Stimulated activated CD4-positive, alpha-beta T cell treated with anti-CD3 and anti-CD28 coated beads, Interleukin-1b, Interleukin-23, amount 100 ng/mL, for 24 hours (primary cell): Measurements from ENCODE around the gene WNT7A.

ENCODE experiments used
- DNase-seq, 4 experiments: peaks; one replicate each; pipeline ENCODE4 v3.0.0-alpha.2; 2020; ENCODE audit warnings: low read depth in 4 of 4, low spot score in 1 of 4

The WNT7A gene

GRCh38 chr3:13885704-13886010 lies 5.8 kb upstream of the WNT7A start:
- DNase-seq, result no peak

GRCh38 chr3:13884851-13885703 lies 5.2 kb upstream of the WNT7A start:
- peak in 2 of 4 experiments; percentile 28 to 34 for DNase-seq

- DNase-seq, result no peak
Measured at GRCh38 chr3:13883681-13884080, 3.8 kb upstream of the WNT7A start.

GRCh38 chr3:13882876-13883275 lies 3.0 kb upstream of the WNT7A start:
- no peak for DNase-seq

GRCh38 chr3:13881536-13882410 lies 1.9 kb upstream of the WNT7A start:
- DNase-seq, result no peak

GRCh38 chr3:13880811-13881156 lies 913 bp upstream of the WNT7A start:
- DNase-seq, result no peak

- peak in 1 of 4 experiments; percentile 17 for DNase-seq
Measured at GRCh38 chr3:13879102-13879945, 547 bp downstream of the WNT7A start.

GRCh38 chr3:13878281-13879101 lies 1.4 kb downstream of the WNT7A start:
- no peak for DNase-seq

- no peak for DNase-seq
Measured at GRCh38 chr3:13877911-13878280, 2.0 kb downstream of the WNT7A start.

GRCh38 chr3:13876451-13877100 lies 3.3 kb downstream of the WNT7A start:
- DNase-seq, result no peak

- no peak for DNase-seq
Measured at GRCh38 chr3:13874891-13875290, 5.0 kb downstream of the WNT7A start.

GRCh38 chr3:13873818-13874217 lies 6.1 kb downstream of the WNT7A start:
- no peak for DNase-seq

GRCh38 chr3:13872451-13872850 lies 7.4 kb downstream of the WNT7A start:
- DNase-seq, result no peak

GRCh38 chr3:13871791-13872190 lies 8.1 kb downstream of the WNT7A start:
- no peak for DNase-seq

GRCh38 chr3:13870902-13871301 lies 9.0 kb downstream of the WNT7A start:
- no peak for DNase-seq

- no peak for DNase-seq
Measured at GRCh38 chr3:13869761-13870343, 10.0 kb downstream of the WNT7A start.

- no peak for DNase-seq
Measured at GRCh38 chr3:13868844-13869724, 10.8 kb downstream of the WNT7A start.

GRCh38 chr3:13867732-13868131 lies 12.1 kb downstream of the WNT7A start:
- no peak for DNase-seq
